H9 (cell line): ENCODE results near the gene CDC14A. TPM values are rescaled to one million over a fixed set of nuclear protein-coding genes. Genes with fewer than 3 reads are reported as not detected.

Experiments
- DNase-seq: peaks from one replicate; pipeline ENCODE4 v3.0.0-alpha.2; 2017
- H2AFZ ChIP-seq: one replicate; pipeline ENCODE4 v1.6.1; 2013; ENCODE audit warnings: mild to moderate bottlenecking, low read length, control low read depth, moderate library complexity
- H2AK5ac ChIP-seq: 2 replicates; pipeline ENCODE4 v1.6.1; 2013; ENCODE audit warnings: low read length, control low read depth, mixed read lengths; ENCODE audit not compliant: insufficient read length
- H2BK120ac ChIP-seq: one replicate; pipeline ENCODE4 v1.6.1; 2013; ENCODE audit warnings: low read depth, mild to moderate bottlenecking, low read length, control low read depth, inconsistent platforms; ENCODE audit not compliant: poor library complexity, severe bottlenecking
- H2BK12ac ChIP-seq: 2 replicates; pipeline ENCODE4 v1.6.1; 2013; ENCODE audit warnings: low read length, control low read depth, mixed read lengths, low read depth; ENCODE audit not compliant: insufficient read length
- H2BK15ac ChIP-seq: 2 replicates; pipeline ENCODE4 v1.6.1; 2013; ENCODE audit warnings: low read depth, low read length, control low read depth
- H2BK20ac ChIP-seq: one replicate; pipeline ENCODE4 v1.6.1; 2013; ENCODE audit warnings: low read depth, mild to moderate bottlenecking, low read length, control low read depth, inconsistent platforms; ENCODE audit not compliant: poor library complexity, severe bottlenecking
- H2BK5ac ChIP-seq: 2 replicates; pipeline ENCODE4 v1.6.1; 2013; ENCODE audit warnings: low read length, control low read depth, mixed read lengths; ENCODE audit not compliant: insufficient read length
- H3K14ac ChIP-seq: 2 replicates; pipeline ENCODE4 v1.6.1; 2013; ENCODE audit warnings: low read length, control low read depth; ENCODE audit not compliant: insufficient read depth
- H3K18ac ChIP-seq: 2 replicates; pipeline ENCODE4 v1.6.1; 2013; ENCODE audit warnings: low read depth, mild to moderate bottlenecking, mixed read lengths, low read length, control low read depth; ENCODE audit not compliant: insufficient read length
- H3K23ac ChIP-seq: 2 replicates; pipeline ENCODE4 v1.6.1; 2013; ENCODE audit warnings: low read length, control low read depth, mixed read lengths, low read depth; ENCODE audit not compliant: insufficient read length
- H3K23me2 ChIP-seq: 2 replicates; pipeline ENCODE4 v1.6.1; 2013; ENCODE audit warnings: low read depth, mild to moderate bottlenecking, mixed read lengths, low read length, control low read depth; ENCODE audit not compliant: insufficient read length, poor library complexity, severe bottlenecking
- H3K27ac ChIP-seq: 2 replicates; pipeline ENCODE4 v1.5.1; 2013; ENCODE audit warnings: low read length, control low read depth, mixed read lengths, low read depth; ENCODE audit not compliant: insufficient read length
- H3K27me3 ChIP-seq: 2 replicates; pipeline ENCODE4 v1.6.1; 2013; ENCODE audit warnings: low read length, control low read depth, inconsistent platforms; ENCODE audit not compliant: insufficient read depth
- H3K4ac ChIP-seq: 2 replicates; pipeline ENCODE4 v1.6.1; 2013; ENCODE audit warnings: low read depth, mild to moderate bottlenecking, control low read depth, inconsistent platforms, low read length, moderate library complexity
- H3K4me1 ChIP-seq: 2 replicates; pipeline ENCODE4 v1.6.1; 2013; ENCODE audit warnings: low read length, control low read depth, inconsistent platforms; ENCODE audit not compliant: insufficient read depth
- H3K4me2 ChIP-seq: 2 replicates; pipeline ENCODE4 v1.6.1; 2013; ENCODE audit warnings: low read length, control low read depth, mixed read lengths; ENCODE audit not compliant: insufficient read length, insufficient read depth
- H3K56ac ChIP-seq: 2 replicates; pipeline ENCODE4 v1.6.1; 2013; ENCODE audit warnings: low read depth, mild to moderate bottlenecking, mixed read lengths, low read length, control low read depth; ENCODE audit not compliant: insufficient read length
- H3K79me1 ChIP-seq: 2 replicates; pipeline ENCODE4 v1.6.1; 2013; ENCODE audit warnings: low read depth, mild to moderate bottlenecking, moderate library complexity, low read length, control low read depth, inconsistent platforms; ENCODE audit not compliant: insufficient read depth, poor library complexity, severe bottlenecking
- H3K79me2 ChIP-seq: 2 replicates; pipeline ENCODE4 v1.6.1; 2013; ENCODE audit warnings: low read length, control low read depth, inconsistent platforms; ENCODE audit not compliant: insufficient read depth
- H3K9ac ChIP-seq: 2 replicates; pipeline ENCODE4 v1.6.1; 2013; ENCODE audit warnings: low read length, control low read depth, mixed read lengths; ENCODE audit not compliant: insufficient read length; ENCODE audit errors: extremely low read depth
- H3K9me3 ChIP-seq: one replicate; pipeline ENCODE4 v1.6.1; 2013; ENCODE audit warnings: low read depth, low read length, inconsistent platforms; ENCODE audit not compliant: control insufficient read depth
- H3T11ph ChIP-seq: one replicate; pipeline ENCODE4 v1.6.1; 2013; ENCODE audit warnings: mild to moderate bottlenecking, low read length, control low read depth, inconsistent platforms
- H4K20me1 ChIP-seq: one replicate; pipeline ENCODE4 v1.6.1; 2013; ENCODE audit not compliant: control insufficient read depth, insufficient read length, insufficient read depth
- H4K5ac ChIP-seq: 2 replicates; pipeline ENCODE4 v1.6.1; 2013; ENCODE audit warnings: low read depth, mild to moderate bottlenecking, mixed read lengths, low read length, control low read depth; ENCODE audit not compliant: insufficient read length
- H4K8ac ChIP-seq: replicated peaks from 2 replicates; pipeline ENCODE4 v1.6.1; 2013; ENCODE audit warnings: low read length, control low read depth, mixed read lengths, low read depth; ENCODE audit not compliant: insufficient read length
- H4K91ac ChIP-seq: 2 replicates; pipeline ENCODE4 v1.6.1; 2013; ENCODE audit warnings: low read depth, mild to moderate bottlenecking, moderate library complexity, mixed read lengths, low read length, control low read depth; ENCODE audit not compliant: insufficient read length
- H3K27ac Mint-ChIP-seq, 3 experiments: 2 replicates in 2 of 3; 3 replicates in 1 of 3; pipeline ENCODE4 v1.8.0; 2020 to 2021; ENCODE audit warnings: mixed read lengths in 3 of 3, mild to moderate bottlenecking in 1 of 3, moderate library complexity in 1 of 3
- H3K27me3 Mint-ChIP-seq: 2 replicates; pipeline ENCODE4 v1.8.0; 2021; ENCODE audit warnings: low read depth, mild to moderate bottlenecking, moderate library complexity, mixed read lengths
- H3K36me3 Mint-ChIP-seq, 3 experiments: 2 replicates in 2 of 3; 3 replicates in 1 of 3; pipeline ENCODE4 v1.8.0; 2020 to 2021; ENCODE audit warnings: low read depth in 3 of 3, mixed read lengths in 3 of 3; ENCODE audit not compliant: insufficient read depth in 1 of 3
- H3K4me1 Mint-ChIP-seq, 2 experiments: 2 replicates each; pipeline ENCODE4 v1.8.0; 2020; ENCODE audit warnings: mixed read lengths in 2 of 2
- H3K4me3 Mint-ChIP-seq, 2 experiments: 2 replicates in 1 of 2; 3 replicates in 1 of 2; pipeline ENCODE4 v1.8.0; 2020 to 2021; ENCODE audit warnings: mild to moderate bottlenecking in 2 of 2, mixed read lengths in 2 of 2, moderate library complexity in 1 of 2
- H3K9me3 Mint-ChIP-seq, 2 experiments: 2 replicates in 1 of 2; 3 replicates in 1 of 2; pipeline ENCODE4 v1.8.0; 2020; ENCODE audit warnings: mild to moderate bottlenecking in 2 of 2, mixed read lengths in 2 of 2, moderate library complexity in 1 of 2
- CTCF ChIP-seq: fragments of 200-600 bp; sonication (generic); conservative IDR thresholded peaks from 3 replicates; pipeline ENCODE4 v1.8.0; 2021; ENCODE audit warnings: antibody characterized with exemption, mild to moderate bottlenecking
- total RNA-seq: library from RNA; stranded (reverse); gene quantifications from 2 replicates; pipeline ENCODE4 v1.2.1, GENCODE V29; 2021

Gene CDC14A
- total RNA-seq, 1 experiment from 2014 or later, result 8.9 TPM

DNA sequence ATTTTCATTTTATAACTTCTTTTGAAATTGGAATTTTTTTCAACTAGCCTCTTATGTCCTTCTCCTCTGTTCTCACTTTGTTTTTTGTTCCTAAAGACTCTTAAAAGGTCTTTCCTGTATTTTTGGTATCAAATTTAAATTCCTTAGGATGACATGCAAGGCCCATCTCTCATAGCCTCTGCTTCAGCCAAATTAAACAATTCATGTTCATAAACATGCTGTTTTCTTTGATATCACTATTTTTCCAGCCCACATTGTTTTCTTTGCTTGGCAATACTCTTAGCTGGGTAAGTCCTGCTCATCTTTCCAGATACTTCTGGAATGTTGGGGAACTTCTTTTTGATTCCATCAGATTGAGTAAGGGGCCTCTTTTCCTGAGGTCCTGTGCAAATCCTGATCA is 129.9 kb downstream of the CDC14A start:
- no peaks in the 10 kb centered on the region for H3K79me1 ChIP-seq
- H3K56ac ChIP-seq, result no peak overlapping the region
- no peak overlapping the region for H3K4ac ChIP-seq
- no peak overlapping the region for H2BK20ac ChIP-seq
- no peak for DNase-seq
- H2BK15ac ChIP-seq, result no peak overlapping the region
- no peak overlapping the region for H3K27ac ChIP-seq
- H3K9me3 ChIP-seq, result no peaks in the 10 kb centered on the region
- no peak overlapping the region for H3T11ph ChIP-seq
- H3K9ac ChIP-seq, result no peak overlapping the region
- no peaks in the 10 kb centered on the region for H4K20me1 ChIP-seq
- no peak overlapping the region for H2AK5ac ChIP-seq
- no peaks in the 10 kb centered on the region; the same call in 1 of the 2 replicates for H3K4me1 ChIP-seq
- H3K79me2 ChIP-seq, result no peaks in the 10 kb centered on the region
- no peak overlapping the region for H4K5ac ChIP-seq
- peaks cover 0 to 4% (median 3%) of the 10 kb centered on the region in 3 experiments; a peak in 5 of 7 replicates for H3K36me3 Mint-ChIP-seq
- peaks cover 11 to 13% of the 10 kb centered on the region in 2 experiments for H3K4me1 Mint-ChIP-seq
- H3K27me3 Mint-ChIP-seq, result no peaks in the 10 kb centered on the region
- no peak overlapping the region for H2BK120ac ChIP-seq
- no peaks in the 10 kb centered on the region; a peak in 1 of 5 replicates for H3K9me3 Mint-ChIP-seq
- H3K4me2 ChIP-seq, result no peak overlapping the region
- no peak overlapping the region for H2AFZ ChIP-seq
- H3K27ac Mint-ChIP-seq, result no peak overlapping the region
- no peak overlapping the region for H4K91ac ChIP-seq
- no peak overlapping the region for H3K23ac ChIP-seq
- no peak overlapping the region for H2BK5ac ChIP-seq
- TF ChIP-seq CTCF, result no peak
- no peak overlapping the region for H4K8ac ChIP-seq
- H2BK12ac ChIP-seq, result no peak overlapping the region
- H3K23me2 ChIP-seq, result no peaks in the 10 kb centered on the region
- no peak overlapping the region for H3K18ac ChIP-seq
- no peak overlapping the region for H3K4me3 Mint-ChIP-seq
- H3K14ac ChIP-seq, result no peak overlapping the region
- H3K27me3 ChIP-seq, result no peaks in the 10 kb centered on the region
